SK-N-SH (cell line): Measurements from ENCODE around the gene TEX35.

Experiments
- EP300 ChIP-seq, 2 experiments: IDR thresholded peaks; 2 replicates each; pipeline versions ENCODE4 v1.4.0 to v1.6.1; 2012; ENCODE audit warnings: borderline replicate concordance in 1 of 2, low read depth in 1 of 2, low read length in 1 of 2
- EZH2phosphoT487 ChIP-seq: fragments of 200-600 bp; sonication (generic); IDR thresholded peaks from 2 replicates; pipeline ENCODE4 v1.6.1; 2017; ENCODE audit warnings: low read depth, mixed run types, mild to moderate bottlenecking, antibody characterized with exemption, moderate library complexity, borderline replicate concordance
- GABPA ChIP-seq: IDR thresholded peaks from 2 replicates; pipeline ENCODE4 v1.4.0; 2012; ENCODE audit warnings: low read depth, mild to moderate bottlenecking
- MAX ChIP-seq: IDR thresholded peaks from 2 replicates; pipeline ENCODE4 v1.4.0; 2012; ENCODE audit warnings: low read depth
- MEF2A ChIP-seq: IDR thresholded peaks from 2 replicates; pipeline ENCODE4 v1.4.0; 2012; ENCODE audit warnings: low read depth, borderline replicate concordance
- TF ChIP-seq, protein P1 (sequence below): fragments of 200-600 bp; sonication (generic); IDR thresholded peaks from 2 replicates; pipeline ENCODE4 v1.6.1; 2017; ENCODE audit warnings: antibody characterized with exemption, mild to moderate bottlenecking, moderate library complexity
- TF ChIP-seq, protein P2 (sequence below): fragments of 150-350 bp; IDR thresholded peaks from 2 replicates; pipeline ENCODE4 v1.6.1; 2017; ENCODE audit warnings: antibody characterized with exemption, low read length, low read depth, borderline replicate concordance
- TF ChIP-seq, protein P3 (sequence below): IDR thresholded peaks from 2 replicates; pipeline ENCODE4 v1.4.0; 2012; ENCODE audit warnings: low read depth, borderline replicate concordance
- TF ChIP-seq, protein P4 (sequence below): IDR thresholded peaks from 2 replicates; pipeline ENCODE4 v1.4.0; 2012; ENCODE audit warnings: low read depth, borderline replicate concordance

DNA sequence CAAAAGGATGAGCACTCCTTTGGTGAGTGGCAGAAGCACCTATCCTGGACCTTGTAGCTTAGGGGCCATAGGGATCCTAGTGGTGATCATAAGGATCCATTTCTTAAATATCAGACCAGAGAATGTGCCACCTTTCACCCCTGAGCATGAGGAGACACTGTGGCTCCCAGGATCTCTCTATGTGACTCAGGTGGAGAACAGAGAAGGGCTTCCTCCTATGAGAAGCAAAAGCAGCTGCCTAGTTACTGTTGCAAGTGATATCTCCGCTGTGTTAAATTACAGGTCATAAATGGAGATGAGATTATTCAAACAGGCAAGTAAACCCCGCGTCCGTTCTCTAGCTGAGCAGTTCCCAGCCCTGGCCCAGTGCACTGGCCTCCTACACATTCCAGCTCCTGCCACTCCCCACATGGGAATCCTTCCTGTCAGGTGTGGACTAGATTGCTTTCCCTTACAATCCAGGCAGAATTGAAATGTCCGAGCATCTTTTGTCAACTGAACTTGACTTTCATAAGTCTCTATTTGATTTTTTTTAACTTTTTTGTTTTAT lies 42.4 kb upstream of the TEX35 start:
- TF ChIP-seq, protein P1, sequence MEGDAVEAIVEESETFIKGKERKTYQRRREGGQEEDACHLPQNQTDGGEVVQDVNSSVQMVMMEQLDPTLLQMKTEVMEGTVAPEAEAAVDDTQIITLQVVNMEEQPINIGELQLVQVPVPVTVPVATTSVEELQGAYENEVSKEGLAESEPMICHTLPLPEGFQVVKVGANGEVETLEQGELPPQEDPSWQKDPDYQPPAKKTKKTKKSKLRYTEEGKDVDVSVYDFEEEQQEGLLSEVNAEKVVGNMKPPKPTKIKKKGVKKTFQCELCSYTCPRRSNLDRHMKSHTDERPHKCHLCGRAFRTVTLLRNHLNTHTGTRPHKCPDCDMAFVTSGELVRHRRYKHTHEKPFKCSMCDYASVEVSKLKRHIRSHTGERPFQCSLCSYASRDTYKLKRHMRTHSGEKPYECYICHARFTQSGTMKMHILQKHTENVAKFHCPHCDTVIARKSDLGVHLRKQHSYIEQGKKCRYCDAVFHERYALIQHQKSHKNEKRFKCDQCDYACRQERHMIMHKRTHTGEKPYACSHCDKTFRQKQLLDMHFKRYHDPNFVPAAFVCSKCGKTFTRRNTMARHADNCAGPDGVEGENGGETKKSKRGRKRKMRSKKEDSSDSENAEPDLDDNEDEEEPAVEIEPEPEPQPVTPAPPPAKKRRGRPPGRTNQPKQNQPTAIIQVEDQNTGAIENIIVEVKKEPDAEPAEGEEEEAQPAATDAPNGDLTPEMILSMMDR: no peak
- TF ChIP-seq MAX (no peak), MEF2A (no peak), EP300 (IDR thresholded peaks at IDR 0.05; ENCODE audit: borderline replicate concordance in 1 of 2, low read depth in 1 of 2, low read length in 1 of 2) (no peak), EZH2phosphoT487 (no peak), GABPA (no peak)
- TF ChIP-seq, protein P2, sequence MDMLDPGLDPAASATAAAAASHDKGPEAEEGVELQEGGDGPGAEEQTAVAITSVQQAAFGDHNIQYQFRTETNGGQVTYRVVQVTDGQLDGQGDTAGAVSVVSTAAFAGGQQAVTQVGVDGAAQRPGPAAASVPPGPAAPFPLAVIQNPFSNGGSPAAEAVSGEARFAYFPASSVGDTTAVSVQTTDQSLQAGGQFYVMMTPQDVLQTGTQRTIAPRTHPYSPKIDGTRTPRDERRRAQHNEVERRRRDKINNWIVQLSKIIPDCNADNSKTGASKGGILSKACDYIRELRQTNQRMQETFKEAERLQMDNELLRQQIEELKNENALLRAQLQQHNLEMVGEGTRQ: no peak
- TF ChIP-seq, protein P3, sequence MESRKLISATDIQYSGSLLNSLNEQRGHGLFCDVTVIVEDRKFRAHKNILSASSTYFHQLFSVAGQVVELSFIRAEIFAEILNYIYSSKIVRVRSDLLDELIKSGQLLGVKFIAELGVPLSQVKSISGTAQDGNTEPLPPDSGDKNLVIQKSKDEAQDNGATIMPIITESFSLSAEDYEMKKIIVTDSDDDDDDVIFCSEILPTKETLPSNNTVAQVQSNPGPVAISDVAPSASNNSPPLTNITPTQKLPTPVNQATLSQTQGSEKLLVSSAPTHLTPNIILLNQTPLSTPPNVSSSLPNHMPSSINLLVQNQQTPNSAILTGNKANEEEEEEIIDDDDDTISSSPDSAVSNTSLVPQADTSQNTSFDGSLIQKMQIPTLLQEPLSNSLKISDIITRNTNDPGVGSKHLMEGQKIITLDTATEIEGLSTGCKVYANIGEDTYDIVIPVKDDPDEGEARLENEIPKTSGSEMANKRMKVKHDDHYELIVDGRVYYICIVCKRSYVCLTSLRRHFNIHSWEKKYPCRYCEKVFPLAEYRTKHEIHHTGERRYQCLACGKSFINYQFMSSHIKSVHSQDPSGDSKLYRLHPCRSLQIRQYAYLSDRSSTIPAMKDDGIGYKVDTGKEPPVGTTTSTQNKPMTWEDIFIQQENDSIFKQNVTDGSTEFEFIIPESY: no peak
- TF ChIP-seq, protein P4, sequence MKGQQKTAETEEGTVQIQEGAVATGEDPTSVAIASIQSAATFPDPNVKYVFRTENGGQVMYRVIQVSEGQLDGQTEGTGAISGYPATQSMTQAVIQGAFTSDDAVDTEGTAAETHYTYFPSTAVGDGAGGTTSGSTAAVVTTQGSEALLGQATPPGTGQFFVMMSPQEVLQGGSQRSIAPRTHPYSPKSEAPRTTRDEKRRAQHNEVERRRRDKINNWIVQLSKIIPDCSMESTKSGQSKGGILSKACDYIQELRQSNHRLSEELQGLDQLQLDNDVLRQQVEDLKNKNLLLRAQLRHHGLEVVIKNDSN: no peak
